Mesodermal cell (in vitro differentiated cells): ENCODE data around the gene FAM236D.
"Not testable (repeated sequence)": the region's sequence is repeated elsewhere in the genome, so short reads cannot be mapped to it uniquely, and the experiment has no call there.

Source experiments
- H3K27ac ChIP-seq: 2 replicates; pipeline ENCODE4 v1.7.0; 2013; ENCODE audit warnings: mild to moderate bottlenecking, low read depth, low read length, moderate library complexity; ENCODE audit not compliant: severe bottlenecking
- H3K36me3 ChIP-seq: 2 replicates; pipeline ENCODE4 v1.7.1; 2013; ENCODE audit warnings: mild to moderate bottlenecking, low read length, moderate library complexity; ENCODE audit not compliant: control insufficient read depth, insufficient read depth
- H3K4me1 ChIP-seq: one replicate; pipeline ENCODE4 v1.7.1; 2013; ENCODE audit warnings: mild to moderate bottlenecking, low read length; ENCODE audit not compliant: insufficient read depth, control insufficient read depth, poor library complexity, severe bottlenecking
- H3K4me3 ChIP-seq: 2 replicates; pipeline ENCODE4 v1.7.0; 2013; ENCODE audit warnings: low read length, control low read depth, mild to moderate bottlenecking; ENCODE audit not compliant: insufficient read depth, poor library complexity, severe bottlenecking; ENCODE audit errors: extremely low read depth
- H3K9me3 ChIP-seq: 2 replicates; pipeline ENCODE4 v1.7.1; 2013; ENCODE audit warnings: mild to moderate bottlenecking, low read length, moderate library complexity; ENCODE audit not compliant: control insufficient read depth
- WGBS, 2 experiments: methylation state at CpG; one replicate each; pipeline ENCODE4 v1.1.5; 2013; ENCODE audit warnings: missing lambda C conversion rate in 2 of 2; ENCODE audit not compliant: insufficient coverage in 2 of 2; 5-methylcytosine and 5-hydroxymethylcytosine counted together

FAM236D gene

DNA sequence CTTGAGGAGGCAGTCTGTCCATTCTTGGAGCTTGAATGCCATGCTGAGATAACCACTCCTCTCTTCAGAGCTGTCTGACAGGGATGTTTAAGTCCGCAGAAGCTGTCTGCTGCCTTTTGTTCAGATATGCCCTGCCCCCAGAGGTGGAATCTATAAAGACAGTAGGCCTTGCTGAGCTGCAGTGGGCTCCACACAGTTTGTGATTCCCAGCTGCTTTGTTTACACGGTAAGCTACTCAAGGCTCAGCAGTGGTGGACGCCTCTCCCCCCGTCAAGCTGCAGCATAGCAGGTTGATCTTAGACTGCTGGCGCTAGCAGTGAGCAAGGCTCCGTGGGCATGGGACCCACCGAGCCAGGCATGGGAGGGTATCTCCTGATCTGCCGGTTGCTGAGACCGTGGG is 47.6 kb downstream of the FAM236D start:
- H3K4me1 ChIP-seq, H3K27ac ChIP-seq, H3K4me3 ChIP-seq, H3K36me3 ChIP-seq, H3K9me3 ChIP-seq: not testable (repeated sequence)
- no CpG with 5 or more reads among the region's 9 CpGs for WGBS, 2 experiments
